NCI-H2081 (cell line): ENCODE data around the gene NFE2L3.
"Not testable (repeated sequence)": the region's sequence is repeated elsewhere in the genome, so short reads cannot be mapped to it uniquely, and the experiment has no call there.

Source experiments
- DNase-seq, 2 experiments: peaks; one replicate each; lab custom pipeline; 2025; lab: John Stamatoyannopoulos, UW

Gene NFE2L3

DNA sequence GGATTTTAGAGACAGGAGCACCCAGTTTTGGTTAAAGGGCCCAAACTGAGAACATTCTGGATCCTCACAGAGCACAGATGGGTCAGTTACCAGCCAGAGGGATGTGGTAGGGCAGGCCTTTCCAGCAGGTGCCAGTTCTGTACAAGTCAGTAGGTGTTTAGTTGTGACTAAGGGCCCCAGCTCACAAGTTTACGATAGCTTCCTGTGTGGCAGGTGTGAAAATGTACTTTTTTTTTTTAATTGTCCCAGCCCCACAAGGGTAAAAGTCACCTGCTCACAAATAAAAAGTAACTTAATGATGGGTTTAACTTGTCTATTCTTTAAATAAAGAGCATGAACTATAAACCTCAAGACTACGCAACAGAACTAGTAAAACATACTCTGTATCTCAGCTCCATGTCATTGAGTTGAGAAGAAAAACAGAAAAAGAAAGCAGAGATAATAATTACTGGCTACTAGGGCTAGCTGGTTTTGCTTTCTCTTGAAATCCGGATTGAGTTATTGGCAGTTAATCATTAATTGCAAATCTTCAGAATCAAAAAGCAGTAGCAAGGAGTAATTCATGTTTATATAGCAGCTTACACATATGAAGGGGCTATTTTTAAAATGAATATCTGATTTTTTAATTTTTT lies 15.4 kb downstream of the NFE2L3 start:
- DNase-seq = peak in 1 of 2 experiments; percentile 22

DNA sequence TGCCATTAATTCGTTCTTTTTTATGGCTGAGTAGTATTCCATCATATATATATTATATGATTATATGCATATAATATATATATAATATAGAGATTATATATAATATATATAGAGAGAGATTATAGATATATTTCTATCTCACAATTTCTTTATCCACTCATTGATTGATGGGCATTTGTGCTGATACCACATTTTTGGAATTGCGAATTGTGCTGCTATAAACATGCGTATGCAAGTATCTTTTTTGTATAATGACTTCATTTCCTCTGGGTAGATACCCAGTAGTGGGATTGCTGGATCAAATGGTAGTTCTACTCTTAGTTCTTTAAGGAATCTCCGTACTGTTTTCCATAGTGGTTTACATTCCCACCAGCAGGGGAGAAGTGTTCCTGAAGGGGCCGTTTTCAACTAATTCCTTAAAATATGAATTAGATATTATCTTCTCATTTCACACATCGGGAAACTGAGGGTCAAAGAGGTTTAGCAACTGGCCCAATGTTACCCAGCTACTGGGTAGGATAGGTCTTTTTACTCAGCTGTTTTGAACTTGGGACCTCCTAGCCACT lies 16.5 kb downstream of the NFE2L3 start:
- no peak for DNase-seq

DNA sequence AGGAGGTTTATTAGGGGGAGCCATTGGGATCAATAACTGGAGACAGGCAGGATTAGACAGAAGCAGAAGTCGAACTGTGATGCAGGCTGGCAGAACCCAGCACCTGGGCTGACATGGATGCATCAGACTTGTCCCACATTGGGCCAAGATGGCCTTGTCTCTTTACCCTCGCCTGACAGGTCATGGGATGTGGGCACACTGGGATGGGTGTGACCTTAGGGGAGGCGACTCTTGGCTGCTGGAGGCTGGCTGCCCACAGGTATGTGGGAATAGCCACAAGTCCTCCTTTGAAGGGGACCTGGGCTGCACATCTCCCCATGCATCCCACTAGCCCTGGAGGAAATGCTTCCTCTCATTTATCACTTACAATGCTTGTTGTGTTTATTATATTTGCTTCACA lies 17.3 kb downstream of the NFE2L3 start:
- DNase-seq = no peak

DNA sequence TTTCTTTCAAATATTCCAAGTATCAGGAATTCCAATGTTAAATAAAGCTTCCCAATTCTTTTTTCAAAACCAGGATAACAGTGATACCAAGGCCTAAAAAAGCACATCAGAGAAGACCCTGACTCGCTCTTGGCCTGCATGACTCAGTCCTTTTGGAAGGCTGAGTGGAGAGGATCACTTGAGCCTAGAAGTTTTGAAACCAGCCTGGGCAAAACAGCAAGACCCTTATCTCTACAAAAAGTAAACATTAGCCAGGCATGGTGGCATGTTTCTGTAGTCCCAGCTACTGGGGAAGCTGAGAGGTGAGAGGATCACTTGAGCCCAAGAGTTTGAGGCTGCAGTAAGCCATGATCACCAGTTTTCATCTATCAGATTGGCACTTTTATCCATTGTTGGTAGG lies 18.7 kb downstream of the NFE2L3 start:
- DNase-seq = no peak

DNA sequence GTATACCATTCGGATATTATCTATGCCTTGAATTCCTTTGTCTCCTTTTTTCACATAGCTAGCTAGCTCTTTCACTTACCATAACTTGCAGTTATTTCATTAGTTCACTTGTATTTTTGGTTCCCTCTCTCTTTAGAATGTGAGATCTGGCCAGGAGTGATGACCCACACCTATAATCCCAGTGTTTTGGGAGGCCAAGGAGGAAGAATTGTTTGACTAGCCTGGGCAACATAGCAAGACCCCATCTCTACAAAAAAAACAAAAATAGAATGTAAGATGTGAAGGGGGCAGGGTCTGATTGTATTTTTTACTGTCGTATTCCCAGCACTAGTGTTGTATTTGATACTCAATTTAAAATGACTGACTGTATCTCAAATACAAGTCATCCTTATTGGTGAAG lies 19.6 kb downstream of the NFE2L3 start:
- no peak for DNase-seq

GRCh38 chr7:26172048-26172447 lies 20.1 kb downstream of the NFE2L3 start:
- no peak for DNase-seq

DNA sequence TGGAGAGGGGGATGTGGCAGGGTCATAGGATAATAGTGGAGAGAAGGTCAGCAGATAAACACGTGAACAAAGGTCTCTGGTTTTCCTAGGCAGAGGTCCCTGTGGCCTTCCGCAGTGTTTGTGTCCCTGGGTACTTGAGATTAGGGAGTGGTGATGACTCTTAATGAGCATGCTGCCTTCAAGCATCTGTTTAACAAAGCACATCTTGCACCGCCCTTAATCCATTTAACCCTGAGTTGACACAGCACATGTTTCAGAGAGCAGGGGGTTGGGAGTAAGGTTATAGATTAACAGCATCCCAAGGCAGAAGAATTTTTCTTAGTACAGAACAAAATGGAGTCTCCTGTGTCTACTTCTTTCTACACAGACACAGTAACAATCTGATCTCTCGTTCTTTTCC lies 23.9 kb downstream of the NFE2L3 start:
- not testable (repeated sequence) for DNase-seq

DNA sequence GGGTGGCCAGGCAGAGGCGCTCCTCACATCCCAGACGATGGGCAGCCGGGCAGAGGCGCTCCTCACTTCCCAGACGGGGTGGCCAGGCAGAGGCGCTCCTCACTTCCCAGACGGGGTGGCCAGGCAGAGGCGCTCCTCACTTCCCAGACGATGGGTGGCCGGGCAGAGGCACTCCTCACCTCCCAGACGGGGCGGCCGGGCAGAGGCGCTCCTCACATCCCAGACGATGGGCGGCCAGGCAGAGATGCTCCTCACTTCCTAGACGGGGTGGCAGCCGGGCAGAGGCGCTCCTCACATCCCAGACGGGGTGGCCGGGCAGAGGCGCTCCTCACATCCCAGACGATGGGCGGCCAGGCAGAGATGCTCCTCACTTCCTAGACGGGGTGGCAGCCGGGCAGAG lies 24.7 kb downstream of the NFE2L3 start:
- not testable (repeated sequence) for DNase-seq

- not testable (repeated sequence) for DNase-seq
Observed at GRCh38 chr7:26177269-26177668, 25.3 kb downstream of the NFE2L3 start.

- DNase-seq = no peak
Observed at GRCh38 chr7:26178272-26178960, 26.4 kb downstream of the NFE2L3 start.

DNA sequence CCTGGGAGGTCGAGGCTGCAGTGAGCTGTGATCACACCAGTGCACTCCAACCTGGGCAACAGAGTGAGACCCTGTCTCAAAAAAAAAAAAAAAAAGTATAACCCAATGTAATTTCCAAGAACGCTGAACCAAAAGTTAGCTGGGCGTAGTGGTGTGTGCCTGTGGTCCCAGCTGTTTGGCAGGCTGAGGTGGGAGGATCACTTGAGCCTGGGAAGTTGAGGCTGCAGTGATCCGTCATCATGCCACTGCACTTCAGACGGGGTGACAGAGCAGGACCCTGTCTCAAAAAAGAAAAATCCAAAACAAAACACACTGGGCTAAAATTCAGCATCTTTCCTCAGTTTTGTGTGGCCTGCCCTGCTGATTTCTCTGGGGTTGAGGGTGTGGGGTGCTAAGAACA lies 27.4 kb downstream of the NFE2L3 start:
- no peak for DNase-seq

DNA sequence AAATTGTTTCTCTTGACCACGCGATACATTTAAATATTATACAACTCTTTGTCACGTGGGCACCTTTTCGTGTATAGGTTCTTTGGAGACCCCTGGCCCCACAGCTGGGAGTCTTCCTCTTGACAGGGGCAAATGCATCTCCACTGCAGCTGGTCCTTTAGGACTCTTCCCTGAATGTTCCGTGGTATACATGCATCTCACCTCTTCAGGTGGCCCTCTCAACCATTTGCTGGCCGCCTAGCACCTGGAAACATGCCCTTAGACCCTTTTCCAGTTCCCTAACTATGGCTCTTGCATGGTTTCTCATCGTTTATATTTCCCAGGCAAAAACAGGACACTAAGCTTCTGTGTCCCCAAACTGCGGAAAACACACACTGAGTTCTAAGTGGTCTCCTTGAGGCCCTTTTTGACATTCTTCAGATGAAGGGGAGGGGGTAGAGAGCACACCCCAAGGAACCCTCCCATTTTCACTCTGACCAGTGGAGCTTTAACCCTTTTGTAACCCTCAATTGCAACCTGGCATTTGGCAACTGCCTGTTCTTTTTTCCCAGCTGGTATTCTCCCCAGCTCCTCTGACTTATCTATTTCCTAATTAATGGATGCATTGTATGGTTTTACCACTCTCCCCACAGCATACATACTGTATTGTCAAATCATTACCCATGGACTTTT lies 28.0 kb downstream of the NFE2L3 start:
- no peak for DNase-seq

DNA sequence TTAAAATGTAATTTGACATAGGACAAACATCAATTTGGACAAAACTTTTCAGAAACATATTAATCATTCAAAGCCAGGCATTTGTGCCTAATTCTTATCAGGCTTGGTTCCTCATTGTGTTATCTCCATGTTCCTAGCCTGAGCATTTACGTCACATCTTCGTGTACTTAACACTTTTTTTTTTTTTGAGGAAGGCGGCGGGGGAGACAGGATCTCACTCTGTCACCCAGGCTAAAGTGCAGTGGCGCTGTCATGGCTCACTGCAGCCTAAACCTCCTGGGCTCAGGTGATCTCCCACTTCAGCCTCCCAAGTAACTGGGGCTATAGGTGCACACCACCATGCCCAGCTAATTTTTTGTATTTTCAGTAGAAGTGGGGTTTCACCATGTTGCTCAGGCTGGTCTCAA lies 28.8 kb downstream of the NFE2L3 start:
- no peak for DNase-seq

GRCh38 chr7:26181474-26182227 lies 29.7 kb downstream of the NFE2L3 start:
- no peak for DNase-seq

DNA sequence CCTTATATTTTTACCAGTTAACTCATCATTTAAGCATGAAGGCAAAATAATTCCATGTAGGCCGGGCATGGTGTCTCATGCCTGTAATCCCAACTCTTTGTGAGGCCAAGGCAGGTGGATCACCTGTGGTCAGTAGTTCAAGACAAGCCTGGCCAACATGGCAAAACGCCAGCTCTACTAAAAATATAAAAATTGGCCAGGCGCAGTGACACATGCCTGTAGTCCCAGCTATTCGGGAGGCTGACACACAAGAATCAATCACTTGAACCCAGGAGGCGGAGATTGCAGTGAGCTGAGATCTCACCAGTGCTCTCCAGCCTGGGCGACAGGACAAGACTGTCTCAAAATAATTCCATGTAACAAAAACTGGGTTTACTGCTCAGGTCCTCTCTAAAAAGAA lies 30.3 kb downstream of the NFE2L3 start:
- DNase-seq = no peak

DNA sequence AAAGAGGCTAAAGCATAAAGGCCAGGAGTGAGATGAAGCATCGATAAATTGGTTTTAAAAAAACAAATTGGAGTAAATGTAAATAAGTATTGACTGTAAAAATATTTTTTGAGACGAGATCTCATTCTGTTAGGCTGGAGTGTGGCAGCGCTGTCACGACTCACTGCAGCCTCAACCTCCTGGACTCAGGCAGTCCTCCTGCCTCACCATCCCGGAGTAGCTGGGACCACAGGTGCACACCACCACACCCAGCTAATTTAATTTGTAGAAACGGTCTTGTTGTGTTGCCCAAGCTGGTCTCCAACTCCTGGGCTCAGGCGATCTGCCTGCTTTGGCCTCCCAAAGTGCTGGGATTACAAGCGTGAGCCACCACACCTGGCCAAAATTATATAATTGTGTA lies 30.7 kb downstream of the NFE2L3 start:
- no peak for DNase-seq

DNA sequence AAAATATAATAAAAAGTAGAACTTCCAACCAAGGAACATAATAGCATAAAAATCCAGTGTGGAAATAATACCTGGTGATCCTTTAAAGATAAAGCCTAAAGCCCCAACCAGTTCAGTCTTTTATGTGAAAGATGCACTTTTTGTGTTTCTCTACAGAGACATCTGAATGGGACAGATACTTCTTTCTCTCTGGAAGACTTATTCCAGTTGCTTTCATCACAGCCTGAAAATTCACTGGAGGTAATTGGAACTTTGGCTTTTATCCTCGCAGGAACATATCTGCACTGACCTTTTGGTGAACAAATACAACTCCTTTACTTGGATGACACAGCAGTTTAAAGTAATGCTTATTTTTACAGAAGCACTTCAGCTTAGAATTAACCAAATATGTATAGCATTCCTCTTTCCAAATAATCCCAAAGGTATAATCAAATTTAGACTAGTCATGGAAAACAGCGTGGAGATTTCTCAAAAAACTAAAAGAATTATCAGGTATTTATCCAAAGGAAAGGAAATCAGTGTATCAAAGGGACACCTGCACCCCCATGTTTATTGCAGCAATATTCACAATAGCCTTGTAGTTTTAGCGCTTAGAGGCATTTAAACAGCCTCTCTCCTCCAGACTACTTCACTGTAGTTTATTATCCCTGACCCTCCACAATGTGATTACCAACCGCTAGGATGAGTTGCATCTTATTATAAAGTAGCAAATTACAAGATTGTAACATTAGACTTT lies 31.7 kb downstream of the NFE2L3 start:
- no peak for DNase-seq

DNA sequence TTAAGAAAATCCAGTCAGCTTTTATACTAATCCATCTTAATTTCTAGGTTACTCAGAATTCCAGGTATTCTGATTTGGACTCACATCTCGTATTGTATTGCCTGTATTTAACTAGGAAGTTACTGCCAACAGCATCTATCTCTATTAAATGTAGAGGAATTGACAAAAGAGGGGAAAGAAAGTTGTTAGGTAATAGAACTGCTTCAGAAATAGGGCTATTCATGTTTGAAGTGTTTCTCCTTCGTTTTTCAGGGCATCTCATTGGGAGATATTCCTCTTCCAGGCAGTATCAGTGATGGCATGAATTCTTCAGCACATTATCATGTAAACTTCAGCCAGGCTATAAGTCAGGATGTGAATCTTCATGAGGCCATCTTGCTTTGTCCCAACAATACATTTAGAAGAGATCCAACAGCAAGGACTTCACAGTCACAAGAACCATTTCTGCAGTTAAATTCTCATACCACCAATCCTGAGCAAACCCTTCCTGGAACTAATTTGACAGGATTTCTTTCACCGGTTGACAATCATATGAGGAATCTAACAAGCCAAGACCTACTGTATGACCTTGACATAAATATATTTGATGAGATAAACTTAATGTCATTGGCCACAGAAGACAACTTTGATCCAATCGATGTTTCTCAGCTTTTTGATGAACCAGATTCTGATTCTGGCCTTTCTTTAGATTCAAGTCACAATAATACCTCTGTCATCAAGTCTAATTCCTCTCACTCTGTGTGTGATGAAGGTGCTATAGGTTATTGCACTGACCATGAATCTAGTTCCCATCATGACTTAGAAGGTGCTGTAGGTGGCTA lies 32.5 kb downstream of the NFE2L3 start:
- DNase-seq = not testable (repeated sequence)

GRCh38 chr7:26185131-26185843 lies 33.3 kb downstream of the NFE2L3 start:
- no peak for DNase-seq

DNA sequence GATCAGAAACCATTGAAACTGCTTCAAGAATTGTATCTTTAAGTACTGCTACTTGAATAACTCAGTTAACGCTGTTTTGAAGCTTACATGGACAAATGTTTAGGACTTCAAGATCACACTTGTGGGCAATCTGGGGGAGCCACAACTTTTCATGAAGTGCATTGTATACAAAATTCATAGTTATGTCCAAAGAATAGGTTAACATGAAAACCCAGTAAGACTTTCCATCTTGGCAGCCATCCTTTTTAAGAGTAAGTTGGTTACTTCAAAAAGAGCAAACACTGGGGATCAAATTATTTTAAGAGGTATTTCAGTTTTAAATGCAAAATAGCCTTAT lies 33.8 kb downstream of the NFE2L3 start:
- DNase-seq = no peak
